T-helper 22 cell (primary cell): ENCODE measurements around the gene UVSSA.

Experiments
- DNase-seq: peaks from one replicate; pipeline ENCODE4 v3.0.0-alpha.2; 2020; ENCODE audit warnings: low read depth

The UVSSA gene

GRCh38 chr4:1409079-1409478 is 62.1 kb downstream of the UVSSA start:
- DNase-seq, result no peak

- no peak for DNase-seq
These were observed 62.8 kb downstream of the UVSSA start for GRCh38 chr4:1409491-1410425.

GRCh38 chr4:1410491-1411325 is 63.7 kb downstream of the UVSSA start:
- DNase-seq, result no peak

GRCh38 chr4:1411436-1412375 is 64.7 kb downstream of the UVSSA start:
- no peak for DNase-seq

GRCh38 chr4:1412376-1413203 is 65.6 kb downstream of the UVSSA start:
- DNase-seq, result no peak

- DNase-seq, result no peak
These were observed 66.2 kb downstream of the UVSSA start for GRCh38 chr4:1413204-1413663.

GRCh38 chr4:1413687-1414479 is 66.9 kb downstream of the UVSSA start:
- no peak for DNase-seq

GRCh38 chr4:1414831-1415680 is 68.0 kb downstream of the UVSSA start:
- DNase-seq, result no peak

- DNase-seq, result no peak
These were observed 68.6 kb downstream of the UVSSA start for GRCh38 chr4:1415681-1415981.

GRCh38 chr4:1416051-1416947 is 69.3 kb downstream of the UVSSA start:
- no peak for DNase-seq

GRCh38 chr4:1416948-1417260 is 69.9 kb downstream of the UVSSA start:
- no peak for DNase-seq

- DNase-seq, result no peak
These were observed 70.7 kb downstream of the UVSSA start for GRCh38 chr4:1417522-1418390.

- no peak for DNase-seq
These were observed 71.7 kb downstream of the UVSSA start for GRCh38 chr4:1418494-1419285.

GRCh38 chr4:1419708-1420107 is 72.7 kb downstream of the UVSSA start:
- no peak for DNase-seq

GRCh38 chr4:1421657-1422056 is 74.6 kb downstream of the UVSSA start:
- no peak for DNase-seq

GRCh38 chr4:1427010-1427409 is 80.0 kb downstream of the UVSSA start:
- no peak for DNase-seq
